ENCODE data around the gene RFTN1. TPM values are rescaled to one million over a fixed set of nuclear protein-coding genes. Genes with fewer than 3 reads are reported as not detected.

The RFTN1 gene
- total and polyA plus RNA-seq, 3 donors from 2014 or later, result 20.8 to 25.7 (median 22.2) TPM

DNA sequence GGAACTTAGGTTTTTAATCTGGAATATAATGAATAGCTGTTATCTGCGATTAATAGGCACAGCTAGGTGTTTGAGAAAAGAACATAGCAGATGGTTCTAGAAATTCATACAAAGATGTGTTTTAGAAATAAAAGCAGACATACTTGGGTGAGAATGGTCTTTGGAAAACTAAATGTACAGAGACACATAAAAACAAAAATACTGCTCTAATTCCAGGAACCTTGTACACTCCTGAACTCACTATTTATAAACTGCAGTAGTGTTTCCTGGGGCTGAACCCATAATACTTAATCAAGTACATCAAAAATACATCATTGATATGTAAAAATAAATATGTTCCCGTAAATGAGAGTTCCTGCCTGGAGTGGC is 143.0 kb downstream of the RFTN1 start:
- intact Hi-C loops (cut with DNase I; ENCODE audit: low total_unique reads), result no loop called here
- Histone ChIP-seq H3K4me3 (no peak overlapping the region), H3K36me3 (ENCODE audit: low read depth, missing control alignments) (no peaks in the 10 kb centered on the region), H3K27ac (no peak overlapping the region), H3K9me3 (no peaks in the 10 kb centered on the region), H3K27me3 (no peaks in the 10 kb centered on the region), H3K4me1 (peaks cover 18% of the 10 kb centered on the region)
- WGBS, 2 donors, result 78 to 84% methylated on average over 2 of the region's 2 CpGs
- TF ChIP-seq CTCF (IDR thresholded peaks at IDR 0.05) (no peak), POLR2A (IDR thresholded peaks at IDR 0.05) (no peak)
- DNase-seq, result no peak

DNA sequence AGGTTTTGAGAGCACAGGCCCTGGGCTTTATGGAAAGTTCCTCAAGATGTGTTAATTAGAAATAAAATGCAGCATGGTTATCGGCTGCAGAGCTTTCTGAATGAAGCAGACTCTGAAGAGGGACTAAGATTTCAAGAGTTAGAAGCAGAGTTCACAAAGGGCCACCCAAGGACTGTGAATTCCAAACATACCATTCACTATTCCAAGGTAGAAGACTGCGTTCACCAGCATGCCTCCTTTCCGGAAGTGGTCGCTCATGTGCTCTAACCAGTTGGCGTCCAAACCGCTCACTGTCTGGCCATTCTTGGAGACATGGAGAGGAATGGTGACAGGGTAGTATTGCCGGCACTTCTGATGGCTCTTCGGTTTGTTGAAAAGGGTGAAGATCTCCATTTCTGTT is 143.6 kb downstream of the RFTN1 start:
- no peak for DNase-seq
- Histone ChIP-seq H3K4me3 (no peak overlapping the region), H3K27ac (no peak overlapping the region), H3K27me3 (no peaks in the 10 kb centered on the region), H3K4me1 (peaks cover 18% of the 10 kb centered on the region), H3K9me3 (no peaks in the 10 kb centered on the region), H3K36me3 (ENCODE audit: low read depth, missing control alignments) (no peaks in the 10 kb centered on the region)
- TF ChIP-seq POLR2A (IDR thresholded peaks at IDR 0.05) (no peak), CTCF (IDR thresholded peaks at IDR 0.05) (no peak)
- intact Hi-C loops (cut with DNase I; ENCODE audit: low total_unique reads), result no loop called here
- WGBS, 2 donors, result 83 to 88% methylated on average over 8 of the region's 8 CpGs

- intact Hi-C loops (cut with DNase I; ENCODE audit: low total_unique reads), result no loop called here
- no peaks in the 10 kb centered on the region for H3K9me3 ChIP-seq
- TF ChIP-seq CTCF (IDR thresholded peaks at IDR 0.05), result no peak
- no peak for TF ChIP-seq POLR2A (IDR thresholded peaks at IDR 0.05)
- 89 to 94% methylated on average over 5 of the region's 5 CpGs for WGBS, 2 donors
- H3K27me3 ChIP-seq, result no peaks in the 10 kb centered on the region
- no peak overlapping the region for H3K27ac ChIP-seq
- no peak overlapping the region for H3K4me3 ChIP-seq
- peaks cover 18% of the 10 kb centered on the region for H3K4me1 ChIP-seq
- DNase-seq, result no peak
- no peaks in the 10 kb centered on the region for H3K36me3 ChIP-seq (ENCODE audit: low read depth, missing control alignments)
These were observed 144.2 kb downstream of the RFTN1 start for GRCh38 chr3:16369276-16369675.

DNA sequence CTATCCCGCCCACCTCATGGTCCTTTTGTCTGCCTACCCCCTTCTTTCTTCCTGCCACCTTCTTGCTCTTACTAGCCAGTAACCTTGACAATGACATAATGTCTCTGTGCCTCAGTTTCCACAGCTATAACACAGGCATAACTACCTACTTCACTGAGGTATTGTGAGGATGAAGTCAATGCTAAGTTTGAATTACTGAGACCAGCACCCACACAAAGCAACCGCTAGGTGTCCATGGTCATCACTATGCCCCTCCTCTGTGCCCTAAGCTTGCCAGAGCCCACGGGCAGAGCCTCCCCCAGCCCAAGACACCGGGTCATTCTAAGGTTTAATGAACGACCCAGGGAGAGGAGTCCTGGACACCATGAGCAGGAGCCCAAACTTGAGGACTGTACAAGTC is 146.9 kb downstream of the RFTN1 start:
- no peaks in the 10 kb centered on the region for H3K36me3 ChIP-seq (ENCODE audit: low read depth, missing control alignments)
- 61% methylated on average over 5 of the region's 5 CpGs for WGBS, 2 donors
- no peak overlapping the region for H3K27ac ChIP-seq
- H3K27me3 ChIP-seq, result no peaks in the 10 kb centered on the region
- intact Hi-C loops (cut with DNase I; ENCODE audit: low total_unique reads), result no loop called here
- no peaks in the 10 kb centered on the region for H3K9me3 ChIP-seq
- no peak for DNase-seq
- no peak overlapping the region for H3K4me3 ChIP-seq
- no peaks in the 10 kb centered on the region for H3K4me1 ChIP-seq
- TF ChIP-seq CTCF (IDR thresholded peaks at IDR 0.05) (no peak), POLR2A (IDR thresholded peaks at IDR 0.05) (no peak)

DNA sequence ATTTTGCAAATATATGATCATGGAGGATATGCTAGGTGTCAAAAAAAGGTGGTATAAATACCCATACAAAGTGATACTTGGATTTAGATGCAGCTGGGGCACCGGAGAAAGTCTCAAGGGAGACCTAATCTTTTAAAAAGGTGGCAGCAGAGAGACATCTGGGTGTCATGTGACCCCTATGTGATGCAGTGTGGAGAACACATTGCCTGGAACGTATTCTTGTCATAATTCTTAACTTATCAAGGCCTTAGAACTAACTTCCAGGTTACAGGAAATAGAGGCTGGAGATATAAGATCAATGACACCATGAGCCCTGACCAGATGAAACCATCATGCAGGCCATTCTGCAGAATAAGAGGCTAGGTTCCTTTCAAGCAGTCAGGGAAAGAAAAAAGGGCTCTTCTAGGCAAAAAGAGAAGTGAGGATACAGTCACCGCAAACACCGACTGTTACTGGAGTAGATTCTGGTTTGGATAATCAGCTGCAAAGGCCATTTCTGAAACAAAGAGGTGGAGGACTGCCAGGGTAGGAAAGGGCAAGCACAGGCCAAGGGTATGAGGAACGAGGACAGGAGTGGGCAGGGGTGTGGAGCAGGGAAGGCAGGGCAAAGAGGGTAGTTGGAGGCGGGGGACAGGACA is 147.9 kb downstream of the RFTN1 start:
- no peak overlapping the region for H3K4me3 ChIP-seq
- H3K27ac ChIP-seq, result no peak overlapping the region
- intact Hi-C loops (cut with DNase I; ENCODE audit: low total_unique reads), result no loop called here
- no peaks in the 10 kb centered on the region for H3K9me3 ChIP-seq
- no peaks in the 10 kb centered on the region for H3K36me3 ChIP-seq (ENCODE audit: low read depth, missing control alignments)
- no peaks in the 10 kb centered on the region for H3K4me1 ChIP-seq
- 57 to 68% methylated on average over 6 of the region's 6 CpGs for WGBS, 2 donors
- no peak for TF ChIP-seq POLR2A (IDR thresholded peaks at IDR 0.05)
- TF ChIP-seq CTCF (IDR thresholded peaks at IDR 0.05), result no peak
- no peak for DNase-seq
- H3K27me3 ChIP-seq, result no peaks in the 10 kb centered on the region

Data from testis (tissue), 3 donors.